Astrocyte of the spinal cord (primary cell): ENCODE data around the gene DTNB.

Experiments
- DNase-seq: peaks from one replicate; pipeline ENCODE4 v3.0.0; 2011; ENCODE audit warnings: low read depth, low spot score
- H3K4me3 ChIP-seq: 2 replicates; pipeline ENCODE4 v1.5.1; 2011; ENCODE audit warnings: low read depth, mild to moderate bottlenecking, low read length, moderate library complexity
- in situ Hi-C: cut with HindIII; loops from 2 replicates; pipeline ENCODE4 v1.10.0; 2017; ENCODE audit warnings: low sequenced_read_pairs
- TF ChIP-seq, protein P1 (sequence below): IDR thresholded peaks from 2 replicates; pipeline ENCODE4 v1.5.1; 2012; ENCODE audit warnings: low read depth, mild to moderate bottlenecking, low read length, inconsistent platforms

The DTNB gene

DNA sequence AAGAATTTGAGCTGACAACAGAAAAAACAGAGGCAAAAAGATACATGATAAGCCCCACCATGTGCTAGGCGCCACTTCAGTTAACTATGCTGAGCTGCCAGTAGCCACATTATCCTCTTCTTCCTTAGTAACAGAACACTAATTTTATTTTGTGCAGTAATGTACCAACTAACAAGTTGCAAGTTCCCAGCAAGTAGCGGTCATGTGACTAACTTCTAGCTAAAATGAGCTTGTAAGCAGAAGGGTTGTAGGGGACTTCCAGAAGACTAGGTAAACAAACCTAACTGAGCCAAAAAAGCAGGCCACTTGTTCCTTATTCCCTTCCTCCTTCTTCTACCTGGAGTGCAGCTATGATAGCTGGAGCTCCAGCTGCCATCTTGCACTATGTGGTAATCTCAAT is 75.5 kb downstream of the DTNB start:
- in situ Hi-C loops = no loop called here
- DNase-seq = no peak

DNA sequence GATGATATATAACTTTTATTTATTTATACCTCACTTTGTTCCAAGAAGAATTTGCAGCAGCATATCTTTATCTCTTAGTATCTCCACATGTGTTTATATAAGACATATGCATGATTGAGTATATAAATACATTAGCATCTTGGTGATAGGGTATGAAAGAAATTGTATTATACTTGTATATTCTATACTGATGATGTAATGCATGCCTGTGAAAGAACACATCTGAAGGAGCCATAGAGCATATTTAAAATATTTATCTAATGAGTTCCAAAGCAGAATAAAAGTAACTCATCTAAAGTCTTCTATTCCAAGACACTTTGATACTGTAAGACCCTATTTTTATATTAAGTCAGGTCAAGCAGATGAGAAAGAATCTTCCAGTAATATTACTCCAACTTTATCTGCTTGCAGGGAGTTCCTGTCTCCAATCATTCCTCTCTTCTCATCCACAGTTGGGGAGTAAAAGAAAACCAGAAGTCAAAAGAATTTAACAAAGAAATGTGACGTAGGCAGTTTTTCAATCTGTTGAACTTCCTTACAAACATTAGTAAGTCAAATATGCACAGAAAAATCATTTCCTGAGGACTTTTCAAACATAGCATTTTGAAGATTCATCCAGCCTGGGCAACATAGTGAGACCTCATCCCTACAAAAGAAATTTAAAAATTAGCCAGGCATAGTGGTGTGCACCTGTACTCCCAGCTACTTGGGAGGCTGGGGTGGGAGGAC is 76.7 kb downstream of the DTNB start:
- TF ChIP-seq, protein P1, sequence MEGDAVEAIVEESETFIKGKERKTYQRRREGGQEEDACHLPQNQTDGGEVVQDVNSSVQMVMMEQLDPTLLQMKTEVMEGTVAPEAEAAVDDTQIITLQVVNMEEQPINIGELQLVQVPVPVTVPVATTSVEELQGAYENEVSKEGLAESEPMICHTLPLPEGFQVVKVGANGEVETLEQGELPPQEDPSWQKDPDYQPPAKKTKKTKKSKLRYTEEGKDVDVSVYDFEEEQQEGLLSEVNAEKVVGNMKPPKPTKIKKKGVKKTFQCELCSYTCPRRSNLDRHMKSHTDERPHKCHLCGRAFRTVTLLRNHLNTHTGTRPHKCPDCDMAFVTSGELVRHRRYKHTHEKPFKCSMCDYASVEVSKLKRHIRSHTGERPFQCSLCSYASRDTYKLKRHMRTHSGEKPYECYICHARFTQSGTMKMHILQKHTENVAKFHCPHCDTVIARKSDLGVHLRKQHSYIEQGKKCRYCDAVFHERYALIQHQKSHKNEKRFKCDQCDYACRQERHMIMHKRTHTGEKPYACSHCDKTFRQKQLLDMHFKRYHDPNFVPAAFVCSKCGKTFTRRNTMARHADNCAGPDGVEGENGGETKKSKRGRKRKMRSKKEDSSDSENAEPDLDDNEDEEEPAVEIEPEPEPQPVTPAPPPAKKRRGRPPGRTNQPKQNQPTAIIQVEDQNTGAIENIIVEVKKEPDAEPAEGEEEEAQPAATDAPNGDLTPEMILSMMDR = no peak
- in situ Hi-C loops = no loop called here

More for the DNA sequence above, 75.5 kb downstream of the DTNB start:
- TF ChIP-seq, protein P1 = no peak
- H3K4me3 ChIP-seq = no peak overlapping the region

DNA sequence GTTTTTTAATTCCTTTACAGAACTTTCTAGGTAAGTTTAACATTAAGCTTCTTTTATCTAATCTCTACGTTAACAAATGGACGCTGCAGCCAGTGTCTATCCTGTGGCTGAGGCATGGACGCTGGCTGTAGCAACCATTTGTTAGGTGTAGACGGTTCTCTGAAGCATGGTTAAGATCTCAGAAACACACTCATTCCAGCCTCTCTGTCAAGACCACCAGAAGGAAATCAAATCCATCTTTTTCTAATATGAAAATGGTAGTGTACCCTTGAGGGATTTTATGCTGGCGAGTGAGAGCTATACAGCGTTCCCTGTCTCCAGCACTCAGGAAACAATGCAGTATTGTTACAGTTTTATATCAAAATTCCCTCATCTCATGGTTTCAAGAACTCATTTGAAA is 78.0 kb downstream of the DTNB start:
- TF ChIP-seq, protein P1 = no peak
- no peak for DNase-seq
- H3K4me3 ChIP-seq = no peak overlapping the region
- in situ Hi-C loops = no loop called here

More for the DNA sequence above, 76.7 kb downstream of the DTNB start:
- DNase-seq = peak; percentile 13
- H3K4me3 ChIP-seq = no peak overlapping the region

DNA sequence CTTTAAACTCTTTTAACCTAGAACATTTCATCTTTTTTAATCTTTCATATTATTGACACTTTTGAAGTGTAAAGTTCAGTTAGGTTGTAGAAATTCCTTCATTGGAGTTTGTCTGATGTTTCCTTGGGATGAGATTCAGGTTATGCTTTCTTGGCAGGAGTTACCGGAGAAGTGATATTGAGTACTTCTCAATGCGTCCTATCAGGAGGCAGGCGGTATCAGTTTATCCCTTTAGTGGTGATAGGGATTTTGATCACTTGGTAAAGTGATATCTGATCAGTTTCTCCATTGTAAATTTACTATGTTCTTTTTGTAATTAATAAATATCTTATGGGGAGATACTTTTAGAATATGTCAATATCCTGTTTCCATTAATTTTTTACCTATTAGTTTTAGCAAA is 78.4 kb downstream of the DTNB start:
- in situ Hi-C loops = no loop called here
- TF ChIP-seq, protein P1 = no peak

DNA sequence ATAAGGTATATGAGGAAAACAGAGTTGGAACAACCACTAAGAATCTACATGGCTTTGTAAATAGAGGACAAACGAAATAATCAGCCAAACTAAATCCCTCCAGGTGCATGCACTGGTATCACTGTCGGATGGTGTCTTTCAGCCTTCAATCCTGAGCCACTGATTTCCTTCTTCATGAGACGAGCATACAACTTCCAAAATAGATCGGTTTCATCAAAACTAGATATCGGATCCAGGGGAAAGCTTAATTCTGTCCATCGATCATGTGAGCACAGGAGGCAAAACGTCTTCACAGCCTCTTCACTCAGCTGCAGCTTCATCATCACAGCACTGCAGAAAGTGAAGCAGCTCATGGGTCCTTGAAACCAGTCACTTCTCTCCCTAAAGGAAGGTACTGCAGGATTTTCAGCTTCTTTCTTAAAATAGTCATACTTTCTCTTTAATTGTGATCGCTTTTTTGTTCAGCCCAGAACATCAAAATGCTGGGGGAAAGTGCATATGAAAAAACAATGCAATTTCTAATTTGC is 80.5 kb downstream of the DTNB start:
- in situ Hi-C loops = no loop called here
- TF ChIP-seq, protein P1 = no peak
- H3K4me3 ChIP-seq = no peak overlapping the region
- no peak for DNase-seq

More for the DNA sequence above, 78.4 kb downstream of the DTNB start:
- H3K4me3 ChIP-seq = no peak overlapping the region
- no peak for DNase-seq

DNA sequence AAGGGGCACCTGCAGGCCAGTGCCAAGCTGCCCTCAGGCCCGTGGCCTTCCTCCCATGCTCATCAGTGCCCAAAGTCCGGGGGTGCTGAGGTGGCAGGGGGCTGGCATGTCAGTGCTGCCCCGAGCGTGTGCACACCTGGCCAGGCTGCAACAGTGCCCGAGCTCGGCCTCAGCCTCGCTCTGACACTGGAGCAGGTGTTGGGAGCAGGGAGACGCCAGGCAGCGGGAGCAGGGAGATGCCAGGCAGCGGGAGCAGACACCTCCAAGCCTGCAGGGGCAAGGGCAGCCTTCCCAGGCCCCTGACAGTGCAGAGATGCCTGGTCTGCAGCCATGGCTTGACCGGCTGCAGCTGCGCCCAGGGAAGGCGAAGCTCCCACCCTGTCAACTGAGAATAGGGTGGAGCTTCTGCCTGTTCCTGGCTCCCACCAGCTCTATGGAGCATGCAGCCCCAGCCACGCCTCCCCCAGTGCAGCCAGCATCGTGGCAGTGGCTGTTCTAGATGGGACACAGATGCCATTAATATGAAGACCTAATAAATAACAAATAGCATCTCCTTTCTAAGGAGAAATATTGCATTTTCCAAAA is 82.4 kb downstream of the DTNB start:
- in situ Hi-C loops = no loop called here
- no peak overlapping the region for H3K4me3 ChIP-seq
- TF ChIP-seq, protein P1 = no peak
- DNase-seq = no peak
